GM21423 (cell line): Measurements from ENCODE around the gene PSMB11.

Experiments
- ATAC-seq: cut with Tn5 transposase; IDR thresholded peaks from one replicate; pipeline ENCODE4 v1.9.1; 2021; ENCODE audit warnings: mild to moderate bottlenecking, moderate library complexity; ENCODE audit not compliant: unreplicated experiment

The PSMB11 gene

GRCh38 chr14:23056956-23057756 lies 15.1 kb downstream of the PSMB11 start, which contains the start of gene CDH24:
TSS of gene CDH24 (minus strand) at chr14:23057520. CDS start at chr14:23055733, 1,787 bp downstream.
- ATAC-seq, result peak; percentile 63

GRCh38 chr14:23057757-23058653 lies 16.0 kb downstream of the PSMB11 start:
- ATAC-seq, result peak; percentile 62

GRCh38 chr14:23058654-23059504 lies 16.9 kb downstream of the PSMB11 start:
- ATAC-seq, result no peak

GRCh38 chr14:23060536-23061260 lies 18.7 kb downstream of the PSMB11 start:
- no peak for ATAC-seq

- no peak for ATAC-seq
Observed at GRCh38 chr14:23062002-23062401, 20.0 kb downstream of the PSMB11 start.

GRCh38 chr14:23063601-23064000 lies 21.6 kb downstream of the PSMB11 start:
- no peak for ATAC-seq

GRCh38 chr14:23066368-23066767 lies 24.4 kb downstream of the PSMB11 start:
- ATAC-seq, result no peak

- ATAC-seq, result no peak
Observed at GRCh38 chr14:23066855-23067744, 25.1 kb downstream of the PSMB11 start.

GRCh38 chr14:23067847-23068788 lies 26.1 kb downstream of the PSMB11 start:
- no peak for ATAC-seq

- peak; percentile 64 for ATAC-seq
Observed at GRCh38 chr14:23068789-23069412, 26.9 kb downstream of the PSMB11 start.

- ATAC-seq, result no peak
Observed at GRCh38 chr14:23069413-23069806, 27.4 kb downstream of the PSMB11 start.

- ATAC-seq, result no peak
Observed at GRCh38 chr14:23070262-23071129, 28.5 kb downstream of the PSMB11 start.

- peak; percentile 88 for ATAC-seq
Observed at GRCh38 chr14:23071244-23071920, 29.4 kb downstream of the PSMB11 start.

GRCh38 chr14:23071921-23072539 lies 30.0 kb downstream of the PSMB11 start:
- ATAC-seq, result no peak

GRCh38 chr14:23074906-23075305 lies 32.9 kb downstream of the PSMB11 start:
- ATAC-seq, result no peak
